DMS114 treated with DMSO at 0.1 percent for 48 hours (cell line): ENCODE measurements around the gene GLP1R.

Experiments used
- DNase-seq: peaks from one replicate; lab custom pipeline; 2025; ENCODE audit not compliant: unreplicated experiment; lab: John Stamatoyannopoulos, UW

Gene GLP1R

GRCh38 chr6:39043776-39044175 is 4.8 kb upstream of the GLP1R start:
- DNase-seq = no peak

GRCh38 chr6:39044181-39044580 is 4.4 kb upstream of the GLP1R start:
- no peak for DNase-seq

- no peak for DNase-seq
Observed at GRCh38 chr6:39047434-39048327, 900 bp upstream of the GLP1R start.

GRCh38 chr6:39049575-39050283 is 1.1 kb downstream of the GLP1R start:
- DNase-seq = no peak

GRCh38 chr6:39050453-39051112 is 2.0 kb downstream of the GLP1R start:
- no peak for DNase-seq

GRCh38 chr6:39051399-39052122 is 3.0 kb downstream of the GLP1R start:
- DNase-seq = no peak

GRCh38 chr6:39053016-39053624 is 4.5 kb downstream of the GLP1R start:
- DNase-seq = no peak

GRCh38 chr6:39053854-39054576 is 5.4 kb downstream of the GLP1R start:
- DNase-seq = no peak

- no peak for DNase-seq
Observed at GRCh38 chr6:39054577-39055142, 6.1 kb downstream of the GLP1R start.

- no peak for DNase-seq
Observed at GRCh38 chr6:39055661-39056060, 7.1 kb downstream of the GLP1R start.

GRCh38 chr6:39056191-39056590 is 7.6 kb downstream of the GLP1R start:
- DNase-seq = no peak

GRCh38 chr6:39056681-39057080 is 8.1 kb downstream of the GLP1R start:
- no peak for DNase-seq

- DNase-seq = no peak
Observed at GRCh38 chr6:39057251-39058155, 8.9 kb downstream of the GLP1R start.

- DNase-seq = no peak
Observed at GRCh38 chr6:39058471-39059147, 10.0 kb downstream of the GLP1R start.

GRCh38 chr6:39059496-39060310 is 11.1 kb downstream of the GLP1R start:
- DNase-seq = no peak

GRCh38 chr6:39060467-39061160 is 12.0 kb downstream of the GLP1R start:
- DNase-seq = no peak

GRCh38 chr6:39061182-39061581 is 12.6 kb downstream of the GLP1R start:
- DNase-seq = no peak
